Neutrophil (primary cell): ENCODE data around the gene FBXL17.

Experiments
- H3K27ac ChIP-seq: fragments of 200-600 bp; sonication (generic); 2 replicates; pipeline ENCODE4 v1.5.1; 2016; ENCODE audit warnings: mild to moderate bottlenecking, moderate library complexity
- H3K27me3 ChIP-seq: fragments of 200-600 bp; sonication (generic); 2 replicates; pipeline ENCODE4 v1.6.0; 2016; ENCODE audit warnings: mild to moderate bottlenecking
- H3K36me3 ChIP-seq: fragments of 200-600 bp; sonication (generic); 2 replicates; pipeline ENCODE4 v1.5.1; 2017
- H3K4me1 ChIP-seq, 2 experiments: fragments of 200-600 bp in 1 of 2; sonication (generic) in 1 of 2; 1 replicate in 1 of 2; 2 replicates in 1 of 2; pipeline versions ENCODE4 v1.5.1 to v1.6.1; 2013 to 2016; ENCODE audit warnings: low read depth in 1 of 2, low read length in 1 of 2, mild to moderate bottlenecking in 1 of 2, moderate library complexity in 1 of 2; ENCODE audit not compliant: control insufficient read depth in 1 of 2, insufficient read depth in 1 of 2
- H3K4me3 ChIP-seq, 2 experiments: fragments of 200-600 bp in 1 of 2; sonication (generic) in 1 of 2; 1 replicate in 1 of 2; 2 replicates in 1 of 2; pipeline ENCODE4 v1.5.1; 2013 to 2016; ENCODE audit warnings: low read depth in 1 of 2, low read length in 1 of 2, mild to moderate bottlenecking in 1 of 2, moderate library complexity in 1 of 2
- H3K9me3 ChIP-seq: fragments of 200-600 bp; sonication (generic); 2 replicates; pipeline ENCODE4 v1.5.1; 2016
- CTCF ChIP-seq: fragments of 200-600 bp; sonication (generic); IDR thresholded peaks from 2 replicates; pipeline ENCODE4 v1.5.1; 2016; ENCODE audit warnings: antibody characterized with exemption

The FBXL17 gene

GRCh38 chr5:108326982-108327381 lies 54.9 kb downstream of the FBXL17 start:
- Histone ChIP-seq H3K4me3 (no peak overlapping the region), H3K27me3 (no peaks in the 10 kb centered on the region), H3K36me3 (no peaks in the 10 kb centered on the region), H3K9me3 (no peaks in the 10 kb centered on the region), H3K4me1 (no peaks in the 10 kb centered on the region), H3K27ac (no peak overlapping the region)
- TF ChIP-seq CTCF, result no peak

- Histone ChIP-seq H3K27ac (no peak overlapping the region), H3K36me3 (no peaks in the 10 kb centered on the region), H3K4me3 (no peak overlapping the region), H3K4me1 (no peaks in the 10 kb centered on the region), H3K9me3 (no peaks in the 10 kb centered on the region), H3K27me3 (no peaks in the 10 kb centered on the region)
- TF ChIP-seq CTCF, result no peak
These were observed 57.0 kb downstream of the FBXL17 start for GRCh38 chr5:108324886-108325285.

- Histone ChIP-seq H3K4me1 (no peaks in the 10 kb centered on the region), H3K27ac (no peak overlapping the region), H3K4me3 (no peak overlapping the region), H3K36me3 (no peaks in the 10 kb centered on the region), H3K9me3 (no peaks in the 10 kb centered on the region), H3K27me3 (no peaks in the 10 kb centered on the region)
- TF ChIP-seq CTCF, result no peak
These were observed 60.6 kb downstream of the FBXL17 start for GRCh38 chr5:108321341-108321740.

- no peaks in the 10 kb centered on the region for H3K36me3 ChIP-seq
- no peak for TF ChIP-seq CTCF
- no peaks in the 10 kb centered on the region for H3K27me3 ChIP-seq
- no peak overlapping the region for H3K27ac ChIP-seq
- no peak overlapping the region for H3K4me3 ChIP-seq
- H3K4me1 ChIP-seq, result no peaks in the 10 kb centered on the region
- H3K9me3 ChIP-seq, result no peaks in the 10 kb centered on the region
These were observed 61.7 kb downstream of the FBXL17 start for GRCh38 chr5:108320231-108320630.

GRCh38 chr5:108315829-108316228 lies 66.1 kb downstream of the FBXL17 start:
- TF ChIP-seq CTCF, result no peak
- Histone ChIP-seq H3K9me3 (no peaks in the 10 kb centered on the region), H3K27ac (no peak overlapping the region)

GRCh38 chr5:108312258-108312657 lies 69.6 kb downstream of the FBXL17 start:
- H3K27me3 ChIP-seq, result no peaks in the 10 kb centered on the region
- H3K36me3 ChIP-seq, result no peaks in the 10 kb centered on the region
- no peak overlapping the region for H3K4me3 ChIP-seq
- H3K27ac ChIP-seq, result no peak overlapping the region
- H3K4me1 ChIP-seq, result peaks cover 0 to 5% of the 10 kb centered on the region in 2 experiments
- H3K9me3 ChIP-seq, result no peaks in the 10 kb centered on the region
- no peak for TF ChIP-seq CTCF

More at GRCh38 chr5:108315829-108316228, 66.1 kb downstream of the FBXL17 start:
- no peaks in the 10 kb centered on the region for H3K4me1 ChIP-seq
- no peaks in the 10 kb centered on the region for H3K27me3 ChIP-seq
- H3K36me3 ChIP-seq, result no peaks in the 10 kb centered on the region
- no peak overlapping the region for H3K4me3 ChIP-seq
